ENCODE measurements around the gene MXRA5.
"Not testable (repeated sequence)": the region's sequence is repeated elsewhere in the genome, so short reads cannot be mapped to it uniquely, and the experiment has no call there.

MXRA5 gene

GRCh38 chrX:3362956-3363355 lies 16.5 kb upstream of the MXRA5 start:
- ATAC-seq (replicated peaks) (no peak), DNase-seq (no peak)
- no peak overlapping the region for H3K4me3 Mint-ChIP-seq
- H3K36me3 Mint-ChIP-seq (ENCODE audit: insufficient read depth), result no peaks in the 10 kb centered on the region
- H3K4me1 Mint-ChIP-seq (ENCODE audit: low read depth in 2 of 2), result no peaks in the 10 kb centered on the region
- no peaks in the 10 kb centered on the region for H3K9me3 Mint-ChIP-seq
- no peak overlapping the region for H3K27ac Mint-ChIP-seq
- no peaks in the 10 kb centered on the region for H3K27me3 Mint-ChIP-seq

GRCh38 chrX:3360881-3361280 lies 14.4 kb upstream of the MXRA5 start:
- DNase-seq (no peak), ATAC-seq (replicated peaks) (no peak)
- Mint-ChIP-seq H3K36me3 (ENCODE audit: insufficient read depth) (no peaks in the 10 kb centered on the region), H3K27ac (no peak overlapping the region), H3K4me1 (ENCODE audit: low read depth in 2 of 2) (no peaks in the 10 kb centered on the region), H3K27me3 (no peaks in the 10 kb centered on the region), H3K9me3 (no peaks in the 10 kb centered on the region), H3K4me3 (no peak overlapping the region)

- ATAC-seq (replicated peaks); H3K27ac Mint-ChIP-seq; DNase-seq; H3K9me3 Mint-ChIP-seq; H3K27me3 Mint-ChIP-seq; H3K4me3 Mint-ChIP-seq; H3K4me1 Mint-ChIP-seq (ENCODE audit: low read depth in 2 of 2); H3K36me3 Mint-ChIP-seq (ENCODE audit: insufficient read depth): not testable (repeated sequence)
These were observed 6.3 kb upstream of the MXRA5 start for GRCh38 chrX:3352741-3353140.

GRCh38 chrX:3351276-3351675 lies 4.8 kb upstream of the MXRA5 start:
- H3K4me1 Mint-ChIP-seq (ENCODE audit: low read depth in 2 of 2), result no peaks in the 10 kb centered on the region
- peaks cover 4% of the 10 kb centered on the region for H3K36me3 Mint-ChIP-seq (ENCODE audit: insufficient read depth)
- H3K9me3 Mint-ChIP-seq, result peaks cover 0 to 5% of the 10 kb centered on the region in 2 donors
- H3K27me3 Mint-ChIP-seq, result no peaks in the 10 kb centered on the region
- ATAC-seq (replicated peaks) (no peak), DNase-seq (no peak)
- no peak overlapping the region for H3K27ac Mint-ChIP-seq
- H3K4me3 Mint-ChIP-seq, result no peak overlapping the region

- H3K27me3 Mint-ChIP-seq, result peaks cover 0 to 13% of the 10 kb centered on the region in 2 donors
- ATAC-seq (replicated peaks) (no peak), DNase-seq (no peak)
- no peak overlapping the region for H3K27ac Mint-ChIP-seq
- H3K4me1 Mint-ChIP-seq (ENCODE audit: low read depth in 2 of 2), result no peaks in the 10 kb centered on the region
- H3K4me3 Mint-ChIP-seq, result no peak overlapping the region
- no peaks in the 10 kb centered on the region for H3K36me3 Mint-ChIP-seq (ENCODE audit: insufficient read depth)
- peaks cover 0 to 5% of the 10 kb centered on the region in 2 donors for H3K9me3 Mint-ChIP-seq
These were observed 1.7 kb upstream of the MXRA5 start for GRCh38 chrX:3348191-3348590.

- ATAC-seq (replicated peaks) (no peak), DNase-seq (no peak)
- no peaks in the 10 kb centered on the region for H3K36me3 Mint-ChIP-seq (ENCODE audit: insufficient read depth)
- peaks cover 0 to 13% of the 10 kb centered on the region in 2 donors for H3K27me3 Mint-ChIP-seq
- H3K27ac Mint-ChIP-seq, result no peak overlapping the region
- H3K4me3 Mint-ChIP-seq, result no peak overlapping the region
- peaks cover 0 to 5% of the 10 kb centered on the region in 2 donors for H3K9me3 Mint-ChIP-seq
- no peaks in the 10 kb centered on the region for H3K4me1 Mint-ChIP-seq (ENCODE audit: low read depth in 2 of 2)
These were observed 916 bp downstream of the MXRA5 start for GRCh38 chrX:3345281-3346191.

GRCh38 chrX:3343569-3343968 lies 2.9 kb downstream of the MXRA5 start:
- not testable (repeated sequence) for DNase-seq; ATAC-seq (replicated peaks); H3K27ac Mint-ChIP-seq; H3K4me3 Mint-ChIP-seq; H3K36me3 Mint-ChIP-seq (ENCODE audit: insufficient read depth); H3K9me3 Mint-ChIP-seq; H3K4me1 Mint-ChIP-seq (ENCODE audit: low read depth in 2 of 2)
- H3K27me3 Mint-ChIP-seq, result peaks cover 0 to 13% of the 10 kb centered on the region in 2 donors

- peaks cover 0 to 13% of the 10 kb centered on the region in 2 donors for H3K27me3 Mint-ChIP-seq
- DNase-seq, result no peak
- H3K27ac Mint-ChIP-seq, result no peak overlapping the region
- H3K4me3 Mint-ChIP-seq, result no peak overlapping the region
- ATAC-seq (replicated peaks), result no peak
- no peaks in the 10 kb centered on the region for H3K4me1 Mint-ChIP-seq (ENCODE audit: low read depth in 2 of 2)
- H3K9me3 Mint-ChIP-seq, result no peaks in the 10 kb centered on the region
- H3K36me3 Mint-ChIP-seq (ENCODE audit: insufficient read depth), result no peaks in the 10 kb centered on the region
These were observed 6.4 kb downstream of the MXRA5 start for GRCh38 chrX:3340016-3340415.

- H3K27ac Mint-ChIP-seq, result no peak overlapping the region
- H3K9me3 Mint-ChIP-seq, result no peaks in the 10 kb centered on the region
- no peak for DNase-seq
- H3K36me3 Mint-ChIP-seq (ENCODE audit: insufficient read depth), result no peaks in the 10 kb centered on the region
- no peak overlapping the region for H3K4me3 Mint-ChIP-seq
- no peak for ATAC-seq (replicated peaks)
- H3K4me1 Mint-ChIP-seq (ENCODE audit: low read depth in 2 of 2), result no peaks in the 10 kb centered on the region
- no peaks in the 10 kb centered on the region for H3K27me3 Mint-ChIP-seq
These were observed 19.8 kb downstream of the MXRA5 start for GRCh38 chrX:3326681-3327080.

- no peaks in the 10 kb centered on the region for H3K4me1 Mint-ChIP-seq (ENCODE audit: low read depth in 2 of 2)
- H3K27ac Mint-ChIP-seq, result no peak overlapping the region
- H3K4me3 Mint-ChIP-seq, result no peak overlapping the region
- ATAC-seq (replicated peaks), result no peak
- no peaks in the 10 kb centered on the region for H3K9me3 Mint-ChIP-seq
- no peaks in the 10 kb centered on the region for H3K27me3 Mint-ChIP-seq
- no peak for DNase-seq
- H3K36me3 Mint-ChIP-seq (ENCODE audit: insufficient read depth), result no peaks in the 10 kb centered on the region
These were observed 25.9 kb downstream of the MXRA5 start for GRCh38 chrX:3320471-3321046.

- Mint-ChIP-seq H3K27ac (no peak overlapping the region), H3K9me3 (no peaks in the 10 kb centered on the region), H3K4me1 (ENCODE audit: low read depth in 2 of 2) (no peaks in the 10 kb centered on the region), H3K4me3 (no peak overlapping the region), H3K27me3 (no peaks in the 10 kb centered on the region), H3K36me3 (ENCODE audit: insufficient read depth) (no peaks in the 10 kb centered on the region)
- DNase-seq (no peak), ATAC-seq (replicated peaks) (no peak)
These were observed 29.2 kb downstream of the MXRA5 start for GRCh38 chrX:3317191-3317718.

- H3K36me3 Mint-ChIP-seq (ENCODE audit: insufficient read depth), result no peaks in the 10 kb centered on the region
- H3K4me1 Mint-ChIP-seq (ENCODE audit: low read depth in 2 of 2), result no peaks in the 10 kb centered on the region
- ATAC-seq (replicated peaks) (no peak), DNase-seq (no peak)
- H3K27me3 Mint-ChIP-seq, result no peaks in the 10 kb centered on the region
- H3K9me3 Mint-ChIP-seq, result no peaks in the 10 kb centered on the region
- no peak overlapping the region for H3K4me3 Mint-ChIP-seq
- no peak overlapping the region for H3K27ac Mint-ChIP-seq
These were observed 34.3 kb downstream of the MXRA5 start for GRCh38 chrX:3312109-3312508.

- no peaks in the 10 kb centered on the region for H3K4me1 Mint-ChIP-seq (ENCODE audit: low read depth in 2 of 2)
- H3K36me3 Mint-ChIP-seq (ENCODE audit: insufficient read depth), result no peaks in the 10 kb centered on the region
- no peaks in the 10 kb centered on the region for H3K27me3 Mint-ChIP-seq
- no peak overlapping the region for H3K27ac Mint-ChIP-seq
- ATAC-seq (replicated peaks), result no peak
- no peaks in the 10 kb centered on the region for H3K9me3 Mint-ChIP-seq
- no peak for DNase-seq
- H3K4me3 Mint-ChIP-seq, result no peak overlapping the region
These were observed 38.6 kb downstream of the MXRA5 start for GRCh38 chrX:3307881-3308280.

GRCh38 chrX:3299636-3300035 lies 46.8 kb downstream of the MXRA5 start:
- no peak overlapping the region for H3K27ac Mint-ChIP-seq
- H3K9me3 Mint-ChIP-seq, result no peaks in the 10 kb centered on the region
- ATAC-seq (replicated peaks) (no peak), DNase-seq (no peak)
- H3K4me3 Mint-ChIP-seq, result no peak overlapping the region
- no peaks in the 10 kb centered on the region for H3K27me3 Mint-ChIP-seq
- H3K36me3 Mint-ChIP-seq (ENCODE audit: insufficient read depth), result no peaks in the 10 kb centered on the region
- H3K4me1 Mint-ChIP-seq (ENCODE audit: low read depth in 2 of 2), result no peaks in the 10 kb centered on the region

All from effector memory CD8-positive, alpha-beta T cell (primary cell).